HG02943 (cell line): ENCODE measurements around the gene CYP26A1.
"Not testable (repeated sequence)": the region's sequence is repeated elsewhere in the genome, so short reads cannot be mapped to it uniquely, and the experiment has no call there.

Source experiments
- ATAC-seq: cut with Tn5 transposase; IDR thresholded peaks from one replicate; pipeline ENCODE4 v1.9.1; 2021; ENCODE audit warnings: mild to moderate bottlenecking, low read depth, moderate library complexity; ENCODE audit not compliant: unreplicated experiment

The CYP26A1 gene

GRCh38 chr10:93077860-93078337 lies 4.2 kb downstream of the CYP26A1 start:
- ATAC-seq = no peak

GRCh38 chr10:93079663-93080349 lies 6.1 kb downstream of the CYP26A1 start:
- no peak for ATAC-seq

GRCh38 chr10:93080350-93081046 lies 6.8 kb downstream of the CYP26A1 start:
- ATAC-seq = no peak

GRCh38 chr10:93081318-93081717 lies 7.6 kb downstream of the CYP26A1 start:
- ATAC-seq = no peak

- ATAC-seq = no peak
Measured at GRCh38 chr10:93081834-93082233, 8.1 kb downstream of the CYP26A1 start.

- ATAC-seq = no peak
Measured at GRCh38 chr10:93083743-93084539, 10.2 kb downstream of the CYP26A1 start.

- no peak for ATAC-seq
Measured at GRCh38 chr10:93085272-93085859, 11.7 kb downstream of the CYP26A1 start.

- no peak for ATAC-seq
Measured at GRCh38 chr10:93086289-93086688, 12.6 kb downstream of the CYP26A1 start.

GRCh38 chr10:93087846-93088245 lies 14.2 kb downstream of the CYP26A1 start:
- no peak for ATAC-seq

- no peak for ATAC-seq
Measured at GRCh38 chr10:93088466-93088865, 14.8 kb downstream of the CYP26A1 start.

GRCh38 chr10:93090619-93091018 lies 16.9 kb downstream of the CYP26A1 start:
- ATAC-seq = no peak

GRCh38 chr10:93091960-93092359 lies 18.3 kb downstream of the CYP26A1 start:
- no peak for ATAC-seq

- ATAC-seq = no peak
Measured at GRCh38 chr10:93095225-93095624, 21.5 kb downstream of the CYP26A1 start.

- no peak for ATAC-seq
Measured at GRCh38 chr10:93096901-93097300, 23.2 kb downstream of the CYP26A1 start.

- no peak for ATAC-seq
Measured at GRCh38 chr10:93097386-93097785, 23.7 kb downstream of the CYP26A1 start.

- ATAC-seq = no peak
Measured at GRCh38 chr10:93098816-93099215, 25.1 kb downstream of the CYP26A1 start.

- no peak for ATAC-seq
Measured at GRCh38 chr10:93099670-93100069, 26.0 kb downstream of the CYP26A1 start.

- not testable (repeated sequence) for ATAC-seq
Measured at GRCh38 chr10:93101148-93101547, 27.5 kb downstream of the CYP26A1 start.

- ATAC-seq = no peak
Measured at GRCh38 chr10:93103953-93104352, 30.3 kb downstream of the CYP26A1 start.

GRCh38 chr10:93106631-93107072 lies 33.0 kb downstream of the CYP26A1 start:
- ATAC-seq = no peak
